GM18511 (cell line): ENCODE data around the gene LIPG.
"Not testable (repeated sequence)": the region's sequence is repeated elsewhere in the genome, so short reads cannot be mapped to it uniquely, and the experiment has no call there.

ENCODE experiments used
- ATAC-seq: cut with Tn5 transposase; IDR thresholded peaks from one replicate; pipeline ENCODE4 v1.9.1; 2021; ENCODE audit warnings: mild to moderate bottlenecking, moderate library complexity; ENCODE audit not compliant: unreplicated experiment

Gene LIPG

GRCh38 chr18:49570836-49571235 lies 9.0 kb downstream of the LIPG start:
- ATAC-seq: no peak

DNA sequence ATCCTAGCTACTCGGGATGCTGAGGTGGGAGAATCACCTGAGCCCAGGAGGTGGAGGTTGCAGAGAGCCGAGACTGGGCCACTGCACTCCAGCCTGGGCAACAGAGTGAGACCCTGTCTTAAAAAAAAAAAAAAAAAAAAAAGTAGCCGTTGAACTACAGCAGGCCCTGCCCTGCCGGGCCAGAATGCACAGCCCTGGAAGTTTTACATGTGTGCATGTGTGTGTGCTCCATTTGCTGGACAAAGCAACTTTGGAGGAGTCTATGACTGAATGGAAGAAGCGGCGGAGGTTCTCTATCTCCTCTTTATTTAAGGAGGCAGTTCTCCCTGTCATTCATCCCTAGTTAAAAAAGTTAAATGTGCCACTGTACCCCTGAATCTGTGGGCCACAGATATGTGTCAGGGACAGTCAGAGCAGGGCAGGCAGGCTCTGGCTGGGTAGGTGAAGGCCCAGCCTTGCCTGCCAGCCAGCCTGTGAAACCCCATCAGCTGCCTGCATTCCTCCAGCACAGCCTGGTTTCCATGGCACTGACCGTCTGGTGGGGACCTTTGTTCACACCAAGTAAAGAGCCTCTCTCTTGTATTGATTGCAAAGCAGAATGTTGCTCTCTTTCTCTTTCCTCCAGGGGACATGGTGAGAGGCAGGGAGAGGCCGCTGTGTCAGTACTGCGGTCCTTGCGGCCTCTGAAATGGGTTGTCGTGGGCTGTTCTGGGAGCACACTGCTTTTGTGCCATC lies 10.9 kb downstream of the LIPG start:
- no peak for ATAC-seq

DNA sequence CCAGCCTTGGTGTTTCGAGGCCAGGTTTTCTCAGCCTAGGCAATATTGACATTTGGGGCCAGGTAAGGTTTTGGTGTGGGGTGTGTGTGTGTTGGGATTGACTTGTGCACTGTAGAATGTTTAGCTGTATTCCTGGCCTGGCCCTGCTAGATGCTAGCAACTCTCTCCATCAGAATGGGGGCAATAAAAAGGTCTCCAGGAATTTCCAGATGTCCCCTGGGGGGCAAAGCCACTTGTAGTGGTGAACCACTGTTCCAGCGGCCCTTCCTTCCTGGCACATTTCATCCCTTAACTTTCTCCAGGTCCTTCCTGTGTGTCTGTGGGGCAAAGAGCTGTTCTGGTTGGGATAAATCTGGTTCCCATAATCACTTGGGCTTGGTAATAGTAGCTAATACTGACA lies 12.0 kb downstream of the LIPG start:
- no peak for ATAC-seq

DNA sequence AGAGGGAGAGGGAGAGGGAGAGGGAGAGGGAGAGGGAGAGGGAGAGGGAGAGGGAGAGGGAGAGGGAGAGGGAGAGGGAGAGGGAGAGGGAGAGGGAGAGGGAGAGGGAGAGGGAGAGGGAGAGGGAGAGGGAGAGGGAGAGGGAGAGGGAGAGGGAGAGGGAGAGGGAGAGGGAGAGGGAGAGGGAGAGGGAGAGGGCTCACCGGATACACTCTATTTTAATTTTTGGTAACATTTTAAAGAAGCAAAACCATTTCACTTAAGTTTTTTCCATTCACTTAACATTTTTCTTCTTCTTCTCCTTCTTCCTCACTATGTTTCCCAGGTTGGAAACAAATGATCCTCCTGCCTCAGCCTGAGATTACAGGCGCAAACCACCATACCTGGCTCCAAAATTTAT lies 17.2 kb downstream of the LIPG start:
- not testable (repeated sequence) for ATAC-seq

- not testable (repeated sequence) for ATAC-seq
Measured at GRCh38 chr18:49579583-49579982, 17.7 kb downstream of the LIPG start.

- no peak for ATAC-seq
Measured at GRCh38 chr18:49580279-49580678, 18.4 kb downstream of the LIPG start.

DNA sequence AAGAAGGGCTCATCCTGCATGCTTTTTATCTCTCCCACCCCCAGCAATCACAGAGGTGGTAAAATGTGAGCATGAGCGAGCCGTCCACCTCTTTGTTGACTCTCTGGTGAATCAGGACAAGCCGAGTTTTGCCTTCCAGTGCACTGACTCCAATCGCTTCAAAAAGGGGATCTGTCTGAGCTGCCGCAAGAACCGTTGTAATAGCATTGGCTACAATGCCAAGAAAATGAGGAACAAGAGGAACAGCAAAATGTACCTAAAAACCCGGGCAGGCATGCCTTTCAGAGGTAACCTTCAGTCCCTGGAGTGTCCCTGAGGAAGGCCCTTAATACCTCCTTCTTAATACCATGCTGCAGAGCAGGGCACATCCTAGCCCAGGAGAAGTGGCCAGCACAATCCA lies 19.5 kb downstream of the LIPG start:
- no peak for ATAC-seq

DNA sequence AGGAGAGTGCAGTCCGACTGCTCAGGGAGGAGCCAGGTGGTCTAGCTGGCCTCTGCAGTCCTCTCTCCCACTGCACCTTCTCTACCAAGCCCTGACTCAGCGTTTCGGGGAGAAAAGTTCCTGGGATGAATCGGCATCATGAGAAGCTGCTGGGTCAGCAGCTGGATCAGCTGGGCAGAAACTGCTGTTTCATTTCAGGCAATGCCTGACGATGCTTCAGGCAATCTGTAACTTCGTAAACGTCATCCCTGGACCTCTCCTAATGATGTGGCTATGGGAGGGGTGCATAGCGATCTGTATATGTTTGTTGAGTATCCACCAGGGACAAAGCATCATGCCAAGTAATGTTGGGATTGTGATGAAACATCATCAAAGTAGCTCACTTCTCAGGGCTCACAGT lies 20.7 kb downstream of the LIPG start:
- ATAC-seq: no peak

DNA sequence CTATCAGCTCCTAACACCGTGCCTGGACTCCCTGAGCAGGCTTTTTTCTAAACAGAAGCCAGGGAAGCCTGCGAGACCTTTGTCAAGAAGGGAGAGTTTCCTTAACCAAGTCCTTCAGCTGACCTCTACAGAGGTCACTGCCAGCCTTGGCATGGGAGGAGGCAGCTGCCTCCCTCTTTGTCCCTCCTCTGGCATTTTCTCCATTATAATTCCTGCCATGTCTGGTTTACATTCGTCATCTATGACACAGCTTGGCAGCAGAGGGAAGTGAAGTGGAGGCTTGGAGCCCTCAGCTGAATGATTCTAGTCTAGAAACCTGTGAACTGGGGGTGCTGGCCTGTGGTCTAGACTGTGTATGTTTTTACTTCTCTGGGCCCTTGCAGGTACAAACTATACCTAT lies 22.5 kb downstream of the LIPG start:
- ATAC-seq: no peak

DNA sequence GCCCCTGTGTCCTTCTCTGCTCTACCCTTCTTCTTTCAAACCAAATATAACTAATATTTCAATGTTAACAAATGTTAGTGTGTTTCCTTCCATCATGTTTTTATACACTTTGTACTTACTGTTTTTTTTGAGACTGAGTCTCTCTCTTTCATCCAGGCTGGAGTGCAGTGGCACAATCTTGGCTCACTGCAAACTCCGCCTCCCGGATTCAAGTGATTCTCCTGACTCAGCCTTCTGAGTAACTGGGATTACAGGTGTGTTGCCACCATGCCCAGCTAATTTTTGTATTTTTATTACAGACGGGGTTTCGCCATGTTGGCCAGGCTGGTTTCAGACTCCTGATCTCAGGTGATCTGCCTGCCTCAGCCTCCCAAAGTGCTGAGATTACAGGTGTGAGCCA lies 23.1 kb downstream of the LIPG start:
- not testable (repeated sequence) for ATAC-seq

- no peak for ATAC-seq
Measured at GRCh38 chr18:49585781-49586663, 24.2 kb downstream of the LIPG start.

GRCh38 chr18:49588171-49588570 lies 26.3 kb downstream of the LIPG start:
- ATAC-seq: no peak

DNA sequence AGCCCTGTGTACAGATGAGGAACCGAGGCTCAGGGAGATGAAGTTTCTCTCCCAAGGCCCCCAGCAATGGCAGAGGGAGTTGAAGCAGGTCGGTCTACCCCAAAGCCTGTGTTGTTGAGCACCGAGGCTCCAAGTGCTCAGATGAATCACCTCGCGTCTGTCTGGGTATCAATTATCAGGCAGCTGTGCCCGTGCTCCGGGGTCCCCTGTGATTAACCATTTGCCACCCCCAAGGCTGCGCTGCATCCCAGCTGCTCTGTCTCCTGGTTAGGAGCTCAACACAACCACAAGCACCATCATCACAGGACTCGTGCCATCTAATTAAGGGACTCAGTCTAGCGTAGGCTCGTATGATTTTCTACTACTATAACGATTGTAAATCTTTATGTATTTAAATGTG lies 27.1 kb downstream of the LIPG start:
- ATAC-seq: no peak

GRCh38 chr18:49590608-49591007 lies 28.8 kb downstream of the LIPG start:
- no peak for ATAC-seq

DNA sequence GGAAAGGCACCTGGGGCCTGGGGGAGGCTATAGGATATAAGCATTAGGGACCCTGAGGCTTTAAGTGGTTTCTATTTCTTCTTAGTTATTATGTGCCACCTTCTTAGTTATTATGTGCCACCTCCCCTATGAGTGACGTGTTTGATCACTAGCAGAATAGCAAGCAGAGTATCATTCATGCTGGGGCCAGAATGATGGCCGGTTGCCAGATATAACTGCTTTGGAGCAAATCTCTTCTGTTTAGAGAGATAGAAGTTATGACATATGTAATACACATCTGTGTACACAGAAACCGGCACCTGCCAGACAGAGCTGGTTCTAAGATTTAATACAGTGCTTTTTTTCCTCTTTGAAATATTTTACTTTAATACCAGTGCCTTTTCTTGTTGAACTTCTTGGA lies 29.4 kb downstream of the LIPG start:
- no peak for ATAC-seq

- no peak for ATAC-seq
Measured at GRCh38 chr18:49591775-49592174, 29.9 kb downstream of the LIPG start.

GRCh38 chr18:49596687-49597086 lies 34.8 kb downstream of the LIPG start:
- no peak for ATAC-seq

DNA sequence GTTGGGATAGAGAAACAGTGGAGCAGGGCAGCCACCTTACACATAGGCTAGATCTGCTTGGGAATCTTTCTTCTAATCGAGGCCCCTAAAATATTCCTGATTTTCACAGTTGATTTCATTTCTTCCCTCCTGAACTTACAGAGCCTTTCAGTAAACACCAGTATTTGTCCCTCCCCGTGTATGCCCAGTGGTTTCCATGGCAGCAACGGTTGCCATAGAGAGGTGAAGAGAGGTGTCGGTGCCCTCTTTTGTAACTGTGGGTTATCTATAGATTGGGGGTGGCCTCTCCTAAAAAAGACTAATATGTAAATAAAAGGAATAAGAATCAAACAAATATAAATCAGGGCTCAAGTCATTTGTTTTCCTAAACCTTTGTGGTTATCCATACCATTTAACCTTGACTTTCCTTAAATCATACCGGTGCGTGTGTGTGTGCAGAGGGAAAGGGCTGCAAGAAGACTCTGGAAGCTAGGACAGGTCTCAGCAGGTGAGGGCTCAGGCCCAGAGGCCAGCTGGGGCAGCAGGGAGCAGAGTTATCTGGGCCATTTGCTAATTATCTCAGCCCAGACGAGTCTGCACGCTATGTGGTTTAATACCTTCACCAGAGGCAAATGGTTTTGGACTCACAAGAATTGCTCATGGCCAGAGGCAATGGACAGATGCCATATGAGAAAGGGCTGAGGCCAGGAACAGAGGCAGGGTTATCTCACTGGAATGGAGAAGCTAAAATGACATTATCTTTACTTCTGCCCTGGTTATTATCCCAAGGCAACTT lies 35.5 kb downstream of the LIPG start:
- ATAC-seq: no peak

DNA sequence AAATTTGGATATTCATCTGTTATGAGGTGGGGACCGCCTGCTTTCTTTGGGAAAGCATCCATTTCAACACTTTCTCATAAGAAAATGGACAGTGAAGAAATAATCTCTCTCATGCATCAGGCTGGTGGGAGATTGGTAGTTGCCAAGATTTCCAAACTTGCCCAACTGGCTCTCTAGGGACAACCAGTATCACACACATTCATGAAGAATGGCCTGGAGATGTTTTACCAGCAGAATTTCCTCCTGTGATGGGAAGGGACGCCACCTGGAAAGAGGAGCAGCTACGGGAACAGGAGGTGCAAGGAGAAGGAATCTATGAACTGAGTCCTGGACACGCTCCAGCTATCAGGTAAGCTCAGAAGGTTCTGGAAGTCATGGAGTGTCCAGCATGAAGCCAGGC lies 39.4 kb downstream of the LIPG start:
- ATAC-seq: no peak

GRCh38 chr18:49608366-49609255 lies 46.8 kb downstream of the LIPG start:
- no peak for ATAC-seq
